ENCODE results near the gene ERI2.

The ERI2 gene

DNA sequence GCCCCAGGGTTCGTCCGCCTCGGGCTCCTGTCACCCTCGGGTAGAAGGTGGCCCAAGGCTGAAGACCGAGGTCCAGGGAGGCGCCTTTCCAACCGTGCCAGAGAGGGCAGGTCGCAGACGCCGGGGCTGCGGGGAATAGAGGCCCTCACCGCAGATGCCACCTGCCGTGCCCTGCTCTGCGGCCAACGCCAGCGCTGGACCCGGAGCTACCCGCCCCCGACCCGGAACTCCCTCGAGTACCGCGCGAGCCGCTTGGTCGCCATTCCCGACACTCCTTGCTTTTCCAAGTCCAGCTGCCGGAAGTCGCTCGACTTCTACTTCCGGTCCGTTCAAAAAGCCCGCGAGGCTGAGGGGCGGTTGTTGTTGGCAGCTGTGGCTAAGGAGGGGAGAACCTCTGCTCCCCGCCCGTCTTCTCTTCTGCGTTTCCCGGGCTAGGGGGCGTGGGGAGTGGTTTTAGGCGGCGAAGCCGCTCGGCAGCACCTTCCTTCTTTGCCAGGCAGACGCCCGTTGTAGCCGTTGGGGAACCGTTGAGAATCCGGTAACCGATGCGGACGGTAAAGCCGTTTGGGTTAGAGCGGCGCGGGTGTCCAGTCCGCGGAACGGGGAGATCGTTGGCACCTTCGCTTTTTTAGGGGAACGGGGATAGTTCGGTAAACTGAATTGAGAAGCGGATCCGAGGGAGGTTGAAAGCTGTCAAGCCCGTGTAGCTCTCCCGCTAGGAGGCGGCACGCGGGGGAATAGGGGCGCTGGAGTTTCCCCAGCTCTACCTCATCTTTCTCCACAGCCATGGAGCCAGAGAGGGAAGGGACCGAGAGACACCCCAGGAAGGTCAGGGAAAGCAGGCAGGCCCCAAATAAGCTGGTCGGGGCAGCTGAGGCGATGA lies at the start of gene ERI2, which contains the start of gene REXO5:
TSS of gene ERI2 (minus strand) at position 305 of the 883 bp plus-strand sequence. CDS start at position 263, 42 bp downstream.
TSS of gene REXO5 (plus strand) at position 360 of the 883 bp plus-strand sequence. CDS start at position 787, 427 bp downstream.
- peak; percentile 95 for DNase-seq (ENCODE audit: low spot score)

DNA sequence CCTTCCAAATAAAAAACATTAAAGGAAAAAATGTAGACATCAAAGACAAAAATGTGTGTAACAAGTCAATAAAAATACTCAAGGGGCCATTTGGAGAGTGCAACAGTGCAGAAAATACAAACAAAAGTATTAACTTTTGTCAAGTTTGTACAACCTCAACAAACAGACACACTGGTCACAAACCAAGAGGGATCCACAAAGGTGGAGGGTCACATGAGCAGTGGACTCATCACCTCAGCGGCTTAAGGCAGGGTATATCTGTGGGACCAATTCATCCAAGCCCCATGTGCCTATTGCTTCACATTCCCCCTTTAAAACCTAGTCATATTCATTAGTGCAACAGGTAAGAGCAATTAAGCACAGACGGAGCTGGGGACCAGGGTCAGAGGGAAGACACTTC lies 48.7 kb upstream of the ERI2 start:
- no peak for DNase-seq (ENCODE audit: low spot score)

GRCh38 chr16:20853981-20854620 lies 47.8 kb upstream of the ERI2 start:
- DNase-seq (ENCODE audit: low spot score): no peak

DNA sequence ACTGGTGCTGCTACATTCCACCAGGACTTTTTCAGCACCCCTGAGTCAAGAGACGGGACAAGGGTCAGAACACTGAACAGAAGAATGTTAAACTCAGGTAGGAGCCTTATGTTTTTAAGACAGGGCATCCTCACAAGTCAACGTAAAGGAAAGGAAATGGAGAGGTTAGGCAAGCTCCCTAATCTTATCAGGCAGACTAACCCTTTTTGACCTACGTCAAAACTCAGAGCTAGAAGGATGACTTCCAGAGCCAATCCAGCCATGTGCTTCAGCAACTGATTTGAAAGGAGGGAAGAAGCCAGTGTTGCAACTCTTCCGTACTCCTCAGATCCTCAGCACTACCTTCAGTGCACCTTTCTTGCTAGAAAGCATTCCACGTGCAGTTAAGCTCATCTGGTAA lies 46.9 kb upstream of the ERI2 start:
- no peak for DNase-seq (ENCODE audit: low spot score)

DNA sequence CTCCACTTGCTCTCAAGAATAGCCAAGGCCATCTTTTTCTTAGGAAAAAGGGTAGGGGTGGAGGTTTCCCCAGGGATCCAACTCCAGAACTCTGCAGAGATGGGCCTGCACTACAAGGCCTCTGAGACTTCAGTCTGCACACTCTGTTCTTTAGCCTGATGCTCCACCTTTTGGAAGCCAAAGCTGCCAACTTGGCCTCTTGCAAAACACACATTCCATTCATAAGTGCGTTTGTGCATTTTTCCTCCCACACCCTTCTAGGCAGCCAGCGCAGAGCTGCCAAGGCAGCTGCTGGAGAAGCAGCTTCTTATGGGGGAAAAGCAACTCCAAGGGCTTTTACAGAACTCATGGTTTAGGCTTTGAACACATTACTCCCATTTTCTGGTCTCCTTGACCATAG lies 45.3 kb upstream of the ERI2 start:
- DNase-seq (ENCODE audit: low spot score): no peak

DNA sequence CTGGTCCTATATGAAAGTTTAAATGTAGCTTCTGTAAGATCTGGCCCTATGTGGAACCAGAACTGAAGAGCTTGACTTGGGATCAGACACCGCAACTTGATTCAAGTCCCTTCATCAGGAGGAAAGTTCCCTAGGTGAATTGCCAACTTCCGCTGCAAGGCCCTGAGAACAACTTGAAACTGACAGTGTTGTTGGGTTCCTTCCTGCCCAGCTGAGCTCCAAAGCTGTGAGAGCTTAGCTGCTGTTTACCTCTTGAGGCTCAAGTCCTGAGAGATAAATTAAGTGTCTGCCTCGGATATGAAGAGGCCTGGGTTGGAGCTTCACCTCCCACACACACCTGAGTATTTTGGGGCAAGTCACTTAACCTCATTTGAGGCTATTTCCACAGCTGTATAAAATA lies 44.7 kb upstream of the ERI2 start:
- DNase-seq (ENCODE audit: low spot score): no peak

DNA sequence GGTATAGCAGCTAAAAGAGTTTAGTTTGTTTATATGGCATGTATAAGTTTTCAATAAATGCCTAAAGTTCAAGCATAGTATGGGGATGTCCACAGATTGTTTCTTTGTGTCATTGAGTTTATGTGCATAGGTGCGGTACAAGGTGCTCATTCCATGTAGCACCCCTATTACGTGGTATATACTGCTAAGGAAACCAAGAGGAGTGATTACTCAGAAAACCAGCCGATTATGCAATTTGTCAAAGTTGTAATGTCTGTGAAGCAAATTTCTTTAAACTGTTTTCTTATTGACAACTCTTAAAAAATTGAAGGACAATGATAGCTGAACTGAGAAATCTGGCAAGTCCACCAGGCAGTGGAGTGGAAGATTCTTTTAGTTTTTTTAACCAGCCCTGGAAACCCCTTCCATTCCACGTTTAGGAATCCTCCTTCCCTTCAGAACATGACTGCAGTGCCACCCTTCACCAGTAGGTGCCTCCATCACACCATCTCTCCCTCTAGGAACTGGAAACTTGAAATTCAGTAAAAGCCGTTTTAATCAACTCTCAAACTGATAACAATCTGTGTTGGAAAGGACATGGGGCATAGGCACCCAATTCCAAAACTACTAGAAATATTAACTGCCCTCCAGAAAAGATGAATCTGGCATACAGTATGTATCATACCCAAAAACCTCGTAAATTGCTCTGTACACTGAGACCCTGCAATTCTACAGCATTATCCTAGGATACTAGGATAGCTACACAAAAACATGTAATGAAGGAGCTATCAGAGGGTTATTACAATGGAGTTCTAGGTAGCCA lies 43.5 kb upstream of the ERI2 start:
- peak; percentile 76 for DNase-seq (ENCODE audit: low spot score)

DNA sequence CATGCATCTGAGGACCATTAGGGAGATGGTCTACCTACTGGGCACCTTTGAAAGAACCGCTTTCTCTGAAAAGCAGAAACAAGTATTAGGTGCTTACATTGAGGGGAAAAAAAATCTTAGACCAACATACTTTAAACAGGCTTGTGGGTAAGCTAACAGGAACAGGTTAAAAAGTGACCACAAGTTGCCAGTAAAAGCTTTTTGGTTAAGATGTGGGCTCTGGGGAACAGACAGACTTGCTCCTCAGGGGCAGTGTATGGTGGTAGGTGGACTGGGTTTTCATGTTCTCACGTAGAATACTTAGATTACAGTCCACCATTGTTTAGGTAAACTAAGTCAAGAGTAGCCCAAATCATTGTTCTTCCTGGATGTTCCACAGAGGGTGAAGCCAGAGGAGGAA lies 41.3 kb upstream of the ERI2 start:
- no peak for DNase-seq (ENCODE audit: low spot score)

GRCh38 chr16:20846551-20846950 lies 40.3 kb upstream of the ERI2 start:
- no peak for DNase-seq (ENCODE audit: low spot score)

DNA sequence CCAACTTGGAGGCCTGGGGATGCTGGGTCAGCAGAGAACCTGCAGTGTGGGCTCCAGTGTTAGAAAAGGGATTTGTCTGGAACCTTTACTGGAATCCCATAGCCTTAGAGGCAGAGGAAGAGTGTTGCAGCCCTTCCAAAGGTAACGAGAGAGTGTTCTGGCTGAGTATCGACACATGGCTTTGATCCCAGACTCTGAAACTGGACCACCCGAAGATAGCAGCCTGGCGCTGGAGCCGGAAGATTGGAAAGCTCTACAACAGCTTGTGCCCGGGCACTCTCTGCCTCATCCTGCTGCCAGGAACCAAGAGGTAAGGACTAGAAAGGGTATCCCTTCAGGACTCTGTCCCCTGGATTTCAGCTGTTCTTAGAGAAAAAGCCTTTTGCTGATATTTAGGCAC lies 39.8 kb upstream of the ERI2 start:
- peak; percentile 88 for DNase-seq (ENCODE audit: low spot score)

- DNase-seq (ENCODE audit: low spot score): no peak
Observed at GRCh38 chr16:20844588-20844987, 38.3 kb upstream of the ERI2 start.

DNA sequence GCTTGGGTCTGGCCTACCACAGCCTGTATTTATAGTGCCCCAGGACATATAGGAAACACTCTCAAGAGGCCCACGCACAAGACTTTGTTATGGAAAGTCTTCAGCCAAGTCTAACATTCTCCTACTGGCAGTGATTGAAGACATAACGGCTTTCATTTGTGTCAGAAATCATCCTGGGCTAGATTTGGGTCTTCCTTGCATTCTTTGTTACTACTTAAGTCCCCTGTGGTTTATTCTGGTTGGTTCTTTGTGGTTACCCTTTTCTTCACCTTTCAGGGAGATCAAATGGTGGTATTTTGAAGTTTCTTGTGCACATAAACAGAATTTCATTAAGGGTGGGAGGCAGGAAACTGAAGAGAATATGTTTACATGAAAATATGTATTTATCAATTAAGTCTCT lies 37.8 kb upstream of the ERI2 start:
- DNase-seq (ENCODE audit: low spot score): no peak

DNA sequence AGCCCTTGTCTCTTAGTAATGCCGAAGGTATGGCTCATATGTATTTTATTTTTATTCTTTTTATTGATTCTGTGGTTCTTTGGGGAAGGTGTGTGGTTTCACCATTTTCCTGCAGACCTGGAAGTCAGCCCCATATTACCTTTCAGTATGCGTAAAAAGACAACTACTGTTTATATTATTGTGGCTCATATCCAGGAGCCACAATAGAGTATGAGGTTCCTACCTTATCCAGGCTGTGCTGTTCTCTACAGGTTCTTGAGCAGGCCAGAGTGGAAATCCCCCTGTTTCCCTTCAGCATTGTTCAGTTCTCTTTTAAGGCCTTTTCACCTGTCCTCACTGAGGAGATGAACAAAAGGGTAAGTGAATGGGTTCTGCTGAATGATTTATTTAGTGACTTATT lies 33.2 kb upstream of the ERI2 start:
- no peak for DNase-seq (ENCODE audit: low spot score)

GRCh38 chr16:20838240-20838639 lies 32.0 kb upstream of the ERI2 start:
- no peak for DNase-seq (ENCODE audit: low spot score)

- DNase-seq (ENCODE audit: low spot score): peak; percentile 95
Observed at GRCh38 chr16:20833086-20833485, 26.8 kb upstream of the ERI2 start.

- no peak for DNase-seq (ENCODE audit: low spot score)
Observed at GRCh38 chr16:20830372-20830771, 24.1 kb upstream of the ERI2 start.

- no peak for DNase-seq (ENCODE audit: low spot score)
Observed at GRCh38 chr16:20829536-20829935, 23.3 kb upstream of the ERI2 start.

GRCh38 chr16:20826039-20826566 lies 19.8 kb upstream of the ERI2 start:
- no peak for DNase-seq (ENCODE audit: low spot score)

- DNase-seq (ENCODE audit: low spot score): no peak
Observed at GRCh38 chr16:20822521-20823325, 16.5 kb upstream of the ERI2 start.

DNA sequence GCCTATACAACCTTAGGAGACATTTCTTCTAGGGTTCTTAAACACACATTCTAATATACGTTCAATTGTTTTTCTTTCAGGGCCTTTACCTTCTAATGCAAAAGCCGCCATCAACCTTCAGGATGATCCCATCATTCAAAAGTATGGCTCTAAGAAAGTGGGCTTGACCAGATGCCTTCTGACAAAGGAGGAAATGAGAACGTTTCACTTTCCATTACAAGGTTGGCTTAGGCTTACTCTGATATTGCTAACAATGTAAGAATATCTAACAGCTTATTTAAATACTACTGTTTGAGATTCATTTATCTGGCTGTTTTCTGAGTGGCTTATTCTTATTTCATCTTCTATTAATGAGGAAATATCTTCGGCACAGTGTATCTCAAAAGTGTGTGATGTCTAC lies 15.4 kb upstream of the ERI2 start:
- DNase-seq (ENCODE audit: low spot score): no peak

DNA sequence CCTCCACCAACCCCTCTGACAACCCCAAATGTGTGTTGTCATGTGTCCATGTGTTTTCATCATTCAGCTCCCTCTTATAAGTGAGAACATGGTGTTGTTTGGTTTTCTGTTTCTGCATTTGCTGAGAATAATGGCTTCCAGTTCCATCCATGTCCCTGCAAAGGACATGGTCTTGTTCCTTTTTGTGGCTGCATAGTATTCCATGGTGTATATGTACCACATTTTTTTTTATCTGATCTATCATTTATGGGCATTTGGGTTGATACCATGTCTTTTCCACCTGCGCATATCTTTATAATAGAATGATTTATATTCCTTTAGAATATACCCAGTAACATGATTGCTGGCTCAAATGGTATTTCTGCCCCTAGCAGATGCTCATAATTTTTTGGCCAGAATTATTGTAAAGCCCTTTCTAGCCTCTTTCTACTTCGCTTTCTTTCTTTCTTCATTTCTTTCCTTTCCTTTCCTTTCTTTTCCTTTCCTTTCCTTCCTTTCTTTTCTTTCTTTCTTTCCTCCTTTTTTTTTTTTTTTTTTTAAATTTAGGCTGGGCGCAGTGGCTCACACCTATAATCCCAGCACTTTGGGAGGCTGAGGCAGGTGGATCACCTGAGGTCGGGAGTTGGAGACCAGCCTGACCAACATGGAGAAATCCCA lies 12.8 kb upstream of the ERI2 start:
- no peak for DNase-seq (ENCODE audit: low spot score)
